HG02970 (cell line): ENCODE data around the gene GALC.

ENCODE experiments used
- ATAC-seq: cut with Tn5 transposase; IDR thresholded peaks from one replicate; pipeline ENCODE4 v1.9.1; 2021; ENCODE audit warnings: mild to moderate bottlenecking, moderate library complexity, moderate number of reproducible peaks; ENCODE audit not compliant: unreplicated experiment, low FRiP score

Gene GALC

DNA sequence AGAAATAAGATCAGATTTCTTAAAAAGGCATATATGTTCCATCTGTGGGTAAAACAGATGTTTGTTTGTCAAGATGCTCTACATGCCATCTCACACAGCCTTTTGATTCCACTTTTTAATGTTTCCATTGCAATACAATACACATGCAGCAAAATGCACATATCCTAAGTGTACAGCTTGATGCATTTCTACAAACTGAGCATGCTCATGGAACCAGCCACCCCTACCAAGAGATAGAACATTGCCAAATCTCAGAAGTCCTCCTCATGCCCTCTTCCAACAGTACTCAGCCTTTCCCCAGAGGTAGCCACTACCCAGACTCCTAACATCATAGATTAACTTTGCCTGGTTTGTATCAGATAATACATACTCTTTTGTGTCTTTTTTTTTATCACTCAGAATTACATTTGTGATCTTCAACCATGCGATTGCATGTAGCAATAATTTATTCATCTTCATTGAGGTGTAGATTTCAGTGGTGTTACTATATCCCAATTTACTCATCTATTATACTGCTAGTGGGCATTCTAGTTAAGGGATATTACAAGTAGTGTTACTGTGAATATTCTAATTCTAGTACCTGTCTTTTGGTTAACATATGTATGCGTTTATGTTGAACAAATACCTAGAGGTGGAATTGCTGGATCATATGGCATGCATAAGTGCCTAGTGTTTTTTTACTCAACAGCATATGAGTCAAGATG lies 15.2 kb upstream of the GALC start:
- no peak for ATAC-seq

GRCh38 chr14:88007608-88008007 lies 14.6 kb upstream of the GALC start:
- ATAC-seq: no peak

GRCh38 chr14:88005978-88006851 lies 13.2 kb upstream of the GALC start:
- peak; percentile 65 for ATAC-seq

DNA sequence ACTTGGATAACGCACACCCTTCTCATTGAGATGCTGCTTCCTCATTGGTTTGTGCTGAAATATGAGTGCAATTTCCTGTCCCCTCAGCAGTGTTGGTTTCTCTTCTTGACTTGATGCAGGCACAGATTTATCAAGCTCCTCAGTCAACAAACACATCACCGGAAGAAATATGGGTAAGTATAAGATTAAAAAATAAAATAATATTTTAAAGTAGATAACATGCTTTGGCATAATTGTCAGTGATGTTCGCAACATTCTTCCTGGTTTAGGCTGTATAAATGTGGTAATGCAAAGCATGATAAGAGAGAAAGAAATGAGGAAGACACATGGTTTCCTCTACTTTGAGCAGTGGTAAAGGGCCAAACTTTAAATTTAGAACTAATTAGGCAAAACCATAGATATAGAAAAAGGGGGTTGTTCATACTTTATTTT lies 12.1 kb upstream of the GALC start, which contains the start of gene GPR65:
Gene GPR65, plus strand, starts transcription at position 86 of the 432 bp plus-strand sequence. CDS start 5,713 bp downstream, outside the sequence.
- ATAC-seq: peak; percentile 68

- ATAC-seq: no peak
Measured at GRCh38 chr14:88004506-88005036, 11.6 kb upstream of the GALC start.

DNA sequence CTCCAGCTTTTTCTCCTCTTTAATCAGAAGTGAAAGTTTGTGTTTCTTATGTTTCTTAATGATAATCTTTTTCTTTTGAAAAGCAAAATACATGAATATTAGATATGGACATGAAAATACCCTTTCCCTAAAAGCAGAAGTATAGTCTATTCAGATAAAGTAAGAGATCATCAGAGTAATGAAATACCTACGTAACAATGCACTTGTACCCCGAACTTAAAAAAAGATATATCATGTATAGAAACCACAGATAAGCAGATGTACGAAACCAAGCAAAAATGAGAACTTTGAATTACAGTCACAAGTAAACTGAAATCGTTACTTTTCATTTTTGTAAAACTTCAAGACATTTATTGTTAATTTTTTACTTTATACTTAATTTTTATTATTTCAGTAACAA lies 10.4 kb upstream of the GALC start:
- ATAC-seq: no peak

GRCh38 chr14:88002421-88003075 lies 9.6 kb upstream of the GALC start:
- ATAC-seq: no peak

DNA sequence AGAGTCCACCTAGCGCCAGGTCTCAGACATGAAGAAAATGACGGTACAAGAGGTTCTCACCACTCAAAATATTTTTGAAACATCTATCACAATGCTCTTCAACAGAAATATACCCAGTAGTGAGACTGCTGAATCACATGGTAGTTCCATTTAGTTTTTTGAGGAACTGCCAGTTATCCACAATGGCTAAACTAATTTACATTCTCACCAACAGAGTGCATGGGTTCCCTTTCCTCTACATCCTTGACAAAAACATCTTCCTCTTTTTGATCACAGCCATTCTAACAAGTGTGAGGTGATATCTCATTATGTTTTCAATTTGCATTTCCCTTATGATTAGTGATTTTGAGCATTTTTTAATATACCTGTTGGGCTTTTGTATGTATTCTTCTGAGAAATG lies 6.3 kb upstream of the GALC start:
- ATAC-seq: no peak

DNA sequence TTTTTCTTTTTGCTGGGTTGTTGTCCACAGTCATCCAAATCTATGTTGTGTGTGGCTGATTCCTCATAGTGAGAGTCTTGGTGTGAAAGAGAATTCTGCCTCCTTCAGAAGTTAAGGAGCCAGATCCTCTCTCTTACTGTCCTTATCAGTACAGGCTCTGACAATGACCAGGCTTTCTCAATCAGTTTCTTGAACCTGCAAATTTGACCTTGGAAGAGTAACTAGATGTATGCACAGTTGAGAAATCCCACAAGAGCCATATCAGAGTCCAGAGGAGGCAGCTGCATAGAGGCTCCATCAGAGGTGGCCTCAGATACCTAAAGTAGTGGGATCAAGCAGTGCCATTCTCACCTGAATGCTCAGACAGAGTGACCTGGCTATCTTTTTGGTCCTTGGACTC lies 5.5 kb upstream of the GALC start:
- ATAC-seq: no peak

DNA sequence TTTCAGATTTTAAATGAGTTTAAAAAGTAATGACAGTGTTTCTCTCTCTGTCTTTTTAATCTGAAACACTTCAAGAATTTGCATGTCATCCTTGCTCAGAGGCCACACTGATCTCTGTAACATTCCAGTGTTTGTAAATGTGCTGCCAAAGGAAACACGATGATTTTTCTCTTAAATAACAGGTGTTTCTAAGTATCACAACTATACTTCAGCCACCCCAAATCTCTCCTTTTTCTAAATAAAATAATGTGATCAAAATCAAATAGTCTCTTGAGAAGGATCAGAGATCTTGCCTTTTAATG lies 3.3 kb upstream of the GALC start:
- no peak for ATAC-seq

DNA sequence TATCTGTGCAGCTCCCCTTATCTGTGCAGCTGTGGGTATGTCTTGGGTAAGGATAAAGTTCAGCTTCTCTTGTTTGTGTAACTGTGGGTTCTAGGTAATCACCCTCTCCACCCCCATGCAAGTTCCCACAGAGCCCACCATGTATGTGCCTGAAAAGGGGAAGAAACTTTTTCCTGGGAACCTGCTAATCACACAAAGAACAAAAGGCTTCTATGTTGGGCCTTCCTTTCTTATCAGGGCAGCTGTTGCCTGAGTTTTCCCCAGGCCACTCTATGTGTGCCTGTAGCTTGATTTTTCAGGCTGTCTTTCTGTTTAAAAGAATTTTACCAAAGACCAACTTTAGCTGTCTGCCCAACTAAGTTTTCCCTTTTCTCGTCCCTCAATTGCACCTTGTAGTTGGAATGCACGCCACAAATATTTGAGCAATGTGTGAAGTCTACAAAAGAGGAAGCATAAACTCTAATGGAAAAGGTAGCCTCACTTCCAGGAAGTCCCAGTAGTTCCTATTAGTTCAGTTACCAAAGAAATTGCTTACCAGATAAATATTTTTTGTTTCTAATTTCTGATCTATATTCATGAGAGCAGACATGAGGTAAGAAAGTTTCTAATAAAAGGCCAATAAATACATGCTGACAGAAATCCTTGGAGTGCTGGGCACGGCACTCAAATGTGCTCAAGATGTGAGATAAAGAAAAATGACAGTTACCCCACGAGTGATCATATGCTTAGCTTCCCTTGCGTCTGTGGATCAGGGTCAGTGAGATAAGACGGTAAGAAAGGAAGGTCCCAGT lies 2.7 kb upstream of the GALC start:
- no peak for ATAC-seq

DNA sequence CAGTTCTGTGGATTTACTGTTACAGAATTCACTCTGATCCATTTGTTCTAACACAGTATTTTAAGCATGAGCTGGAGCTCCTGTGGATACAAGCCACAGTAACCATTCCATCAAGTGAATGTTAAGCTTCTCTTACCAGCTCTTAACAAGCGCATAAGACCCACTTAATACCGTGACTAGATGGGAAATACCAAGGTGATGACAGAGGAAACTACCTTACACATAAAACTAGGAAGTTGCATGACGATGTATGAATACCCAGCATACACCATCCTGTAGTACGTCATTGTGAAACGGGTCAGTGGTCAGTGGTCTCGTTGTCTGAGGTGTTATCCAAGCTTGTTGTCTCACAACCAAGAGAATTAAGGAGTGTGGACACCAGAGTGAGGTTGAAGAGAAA lies 2.0 kb upstream of the GALC start:
- ATAC-seq: no peak

GRCh38 chr14:87992346-87992717 lies 650 bp downstream of the GALC start:
- no peak for ATAC-seq

- no peak for ATAC-seq
Measured at GRCh38 chr14:87990682-87991081, 2.3 kb downstream of the GALC start.

- no peak for ATAC-seq
Measured at GRCh38 chr14:87989956-87990299, 3.1 kb downstream of the GALC start.

GRCh38 chr14:87989221-87989955 lies 3.6 kb downstream of the GALC start:
- ATAC-seq: no peak

DNA sequence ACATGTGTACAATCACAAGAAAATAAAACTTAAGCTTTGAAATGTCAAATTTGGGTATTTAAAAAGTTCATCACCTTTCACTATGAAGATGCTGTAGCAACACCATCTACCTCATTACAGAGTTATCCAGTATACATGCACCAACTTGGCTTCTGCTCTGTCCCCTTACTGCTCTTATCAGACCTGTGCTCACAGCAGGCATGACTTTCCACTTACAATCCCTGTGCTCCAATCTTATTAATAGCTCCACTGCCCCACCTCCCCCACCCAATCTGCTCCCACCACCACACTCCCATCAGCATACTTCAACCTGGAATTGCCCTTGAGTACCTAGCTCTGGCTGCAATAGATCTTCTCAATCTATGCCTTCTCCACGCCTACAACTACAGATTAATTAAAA lies 13.3 kb downstream of the GALC start:
- no peak for ATAC-seq

DNA sequence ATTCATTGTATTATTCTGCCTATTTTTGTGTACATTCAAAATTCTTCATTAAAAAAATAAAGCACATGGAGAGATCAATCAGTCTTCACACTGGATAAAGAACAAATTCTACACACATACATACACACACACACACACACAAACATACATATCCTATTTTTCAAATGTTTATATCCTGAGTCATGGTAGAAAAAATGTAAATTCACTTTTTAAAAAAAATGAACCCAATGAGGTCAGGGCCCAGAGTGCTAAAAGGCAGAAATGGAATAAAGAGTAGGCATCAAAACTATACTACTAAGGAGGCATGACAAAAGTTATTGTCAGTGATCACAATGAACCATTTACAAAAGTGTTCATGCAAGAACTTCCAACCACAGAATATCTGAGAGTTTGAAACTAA lies 17.3 kb downstream of the GALC start:
- no peak for ATAC-seq

DNA sequence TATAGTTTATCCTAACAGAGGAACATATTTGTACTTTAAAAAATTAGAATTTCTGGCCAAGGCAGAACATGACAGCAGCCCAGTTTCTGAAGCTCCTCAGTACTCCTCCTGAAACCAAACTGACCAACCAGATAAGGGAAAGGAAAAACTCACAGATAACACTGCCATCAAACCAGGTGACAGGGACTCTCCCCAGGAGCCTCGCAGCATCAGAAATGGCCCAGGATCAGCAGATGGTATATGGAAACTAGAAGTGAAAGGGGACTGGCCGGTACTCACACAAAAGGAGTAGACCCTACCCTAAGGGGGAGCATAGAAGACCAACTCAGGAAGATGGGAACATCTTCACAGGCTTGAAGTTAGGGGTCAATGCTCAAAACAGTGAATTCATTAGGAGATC lies 22.0 kb downstream of the GALC start:
- ATAC-seq: no peak

GRCh38 chr14:87967496-87967895 lies 25.5 kb downstream of the GALC start:
- ATAC-seq: no peak
